GM18526 (cell line): ENCODE measurements around the gene PRKCA.

ENCODE experiments used
- POLR2A ChIP-seq: IDR thresholded peaks from 3 replicates; pipeline ENCODE4 v1.6.1; 2011; ENCODE audit not compliant: insufficient read length; ENCODE audit errors: extremely low read depth

The PRKCA gene

GRCh38 chr17:66507103-66507923, 204.9 kb downstream of the PRKCA start:
- TF ChIP-seq POLR2A = no peak

GRCh38 chr17:66507982-66508760, 205.8 kb downstream of the PRKCA start:
- no peak for TF ChIP-seq POLR2A

DNA sequence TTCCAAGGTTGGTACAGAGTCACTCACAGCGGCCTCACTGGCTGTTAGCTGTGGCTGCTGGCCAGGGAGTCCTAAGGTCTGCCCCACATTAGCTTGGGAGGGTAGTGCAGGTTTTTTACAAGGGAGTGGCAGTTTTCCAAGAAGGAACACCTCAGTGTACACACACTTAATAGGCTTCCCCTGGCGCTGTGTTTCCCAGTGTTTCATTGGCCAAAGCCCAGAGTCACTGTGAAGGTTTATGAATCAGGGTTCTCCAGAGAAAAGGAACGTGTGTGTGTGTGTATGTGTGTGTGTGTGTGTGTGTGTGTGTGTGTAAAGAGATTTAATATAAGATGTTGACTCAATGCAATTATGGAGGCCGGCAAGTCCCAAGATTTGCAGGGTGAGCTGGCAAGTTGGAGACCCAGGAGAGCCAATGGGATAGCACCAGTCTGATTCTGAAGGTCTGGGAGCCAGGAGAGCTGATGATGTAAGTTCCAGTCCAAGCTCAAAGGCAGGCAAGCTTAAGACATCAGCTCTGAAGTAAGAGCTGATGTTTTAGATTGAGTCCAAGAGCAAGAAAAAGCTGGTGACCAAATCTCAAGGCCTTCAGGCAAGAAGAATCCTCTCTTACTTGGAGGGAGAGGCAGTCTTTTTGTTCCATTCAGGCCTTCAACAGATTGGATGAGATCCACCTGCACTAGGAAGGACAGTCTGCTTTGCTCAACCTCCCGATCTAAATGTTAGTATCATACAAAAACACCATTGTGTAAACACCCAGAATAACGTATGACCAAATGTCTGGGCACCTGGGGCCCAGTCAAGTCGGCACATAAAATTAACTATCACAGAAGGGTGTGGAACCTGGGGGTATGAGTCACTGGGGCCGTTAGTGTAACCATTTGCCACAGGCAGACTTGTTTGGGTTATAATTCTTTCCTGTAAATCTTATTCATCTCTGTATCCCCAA, 206.8 kb downstream of the PRKCA start:
- no peak for TF ChIP-seq POLR2A

GRCh38 chr17:66509926-66510325, 207.5 kb downstream of the PRKCA start:
- TF ChIP-seq POLR2A = no peak

DNA sequence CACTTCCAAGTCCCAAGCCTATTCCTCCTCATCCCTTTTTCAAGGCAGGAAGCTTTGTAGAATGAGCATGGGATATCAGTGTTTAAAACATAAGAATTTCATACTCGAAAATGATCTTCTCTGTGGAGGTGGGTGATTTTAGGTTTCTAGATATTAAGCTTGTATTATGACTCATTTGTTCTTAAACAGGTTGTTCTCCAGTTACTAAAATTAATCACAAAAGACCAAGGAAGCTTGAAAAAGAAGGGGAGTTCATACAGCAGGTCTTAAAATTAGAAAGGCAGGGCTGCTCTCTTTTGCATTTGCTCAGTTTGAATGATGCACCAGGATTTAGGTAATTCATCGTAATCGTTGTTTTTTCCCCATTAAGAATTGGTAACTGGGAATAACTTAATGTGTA, 208.7 kb downstream of the PRKCA start:
- no peak for TF ChIP-seq POLR2A

DNA sequence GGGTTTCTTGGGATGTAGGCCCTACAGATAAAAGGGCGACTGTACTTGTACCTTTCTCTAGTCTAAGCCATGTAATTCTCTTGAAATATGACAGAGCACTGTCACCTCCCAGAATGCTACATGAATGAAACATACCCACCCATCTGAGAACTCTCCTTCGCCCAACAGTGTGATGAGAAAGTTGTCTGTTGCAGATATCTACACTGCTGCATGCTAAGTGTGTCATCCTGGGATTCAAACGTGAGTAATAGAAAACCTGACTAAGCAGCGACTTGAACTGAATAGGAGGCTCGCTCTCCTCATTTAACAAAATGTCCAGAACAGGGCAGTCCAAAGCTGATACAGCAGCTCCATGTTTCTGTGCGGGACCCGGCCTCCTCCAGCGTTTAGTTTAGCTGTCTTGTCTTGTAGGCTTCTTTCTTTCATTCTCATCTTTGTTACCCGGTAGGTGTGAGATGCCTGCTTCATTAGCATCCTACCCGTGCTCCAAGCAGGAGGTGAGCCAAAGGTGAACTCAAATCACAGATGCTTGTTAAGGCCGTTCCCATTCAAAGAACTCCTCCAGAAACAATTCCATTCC, 211.9 kb downstream of the PRKCA start:
- no peak for TF ChIP-seq POLR2A

DNA sequence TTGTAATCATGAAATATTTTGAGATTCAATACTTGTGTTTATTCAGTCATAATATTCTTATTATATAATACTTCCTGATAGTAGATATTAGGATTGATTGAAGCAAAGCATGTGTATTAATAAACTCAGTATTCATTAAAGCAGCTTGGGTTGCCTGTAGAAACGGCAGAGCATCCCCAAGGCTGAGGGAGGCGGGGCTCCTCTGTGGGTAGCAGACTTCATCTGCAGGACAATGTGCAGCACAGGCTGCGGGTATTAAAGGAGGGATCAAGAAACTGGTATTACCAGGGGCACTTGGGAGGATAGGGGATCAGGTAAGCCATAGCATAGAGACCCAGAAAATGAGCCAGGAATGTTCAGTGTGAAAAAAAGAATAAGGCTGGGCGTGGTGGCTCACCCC, 213.6 kb downstream of the PRKCA start:
- no peak for TF ChIP-seq POLR2A

DNA sequence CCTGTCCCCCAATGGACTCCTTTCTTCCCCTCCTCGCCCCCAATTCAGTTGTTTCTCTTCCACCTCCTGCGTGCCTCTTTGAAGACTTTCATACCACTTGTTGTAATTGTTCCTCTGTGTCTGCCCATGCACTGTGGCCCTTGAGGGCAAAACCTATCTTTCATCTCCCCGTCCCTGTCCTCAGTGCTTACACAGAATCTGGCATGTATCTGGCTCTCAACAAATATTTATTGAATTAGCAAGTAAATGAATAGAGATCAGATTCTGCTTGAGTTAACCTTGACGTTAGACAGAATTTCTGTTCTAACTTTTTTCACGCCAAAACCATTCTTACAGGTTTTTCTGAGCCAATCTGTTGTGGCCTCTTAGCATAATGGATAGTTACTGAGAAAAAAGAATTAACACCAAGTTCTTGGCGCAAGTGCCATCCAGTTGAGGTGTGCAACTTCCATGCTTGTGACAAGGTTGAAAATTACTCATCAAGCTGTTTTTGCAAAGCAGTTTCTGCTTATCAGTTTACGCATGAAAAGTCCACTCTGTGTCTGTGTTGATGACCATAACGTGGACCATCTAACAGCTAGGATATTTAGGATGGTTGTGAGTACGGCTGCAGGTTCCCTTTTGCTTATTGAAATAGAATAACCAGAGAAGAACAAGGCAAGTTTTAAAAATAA, 215.1 kb downstream of the PRKCA start:
- no peak for TF ChIP-seq POLR2A

DNA sequence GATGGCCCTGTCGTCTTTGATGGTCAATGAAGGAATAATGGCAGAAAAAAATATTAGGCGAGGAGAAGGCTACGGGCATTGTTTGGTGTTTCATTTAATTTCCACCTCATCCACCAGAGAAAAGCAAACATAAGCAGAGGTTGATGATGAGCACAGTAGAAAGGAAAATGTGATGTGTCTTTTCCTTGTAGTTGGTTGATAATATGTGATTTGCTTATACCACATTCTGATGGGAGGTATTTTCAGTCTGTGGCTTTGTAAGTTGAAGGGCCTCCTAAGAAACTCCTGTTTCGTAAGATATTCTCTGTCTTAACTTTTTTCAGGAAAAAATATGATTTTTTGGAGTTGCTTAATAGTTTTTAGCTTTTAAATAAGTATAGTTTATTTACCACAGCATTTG, 215.7 kb downstream of the PRKCA start:
- no peak for TF ChIP-seq POLR2A

DNA sequence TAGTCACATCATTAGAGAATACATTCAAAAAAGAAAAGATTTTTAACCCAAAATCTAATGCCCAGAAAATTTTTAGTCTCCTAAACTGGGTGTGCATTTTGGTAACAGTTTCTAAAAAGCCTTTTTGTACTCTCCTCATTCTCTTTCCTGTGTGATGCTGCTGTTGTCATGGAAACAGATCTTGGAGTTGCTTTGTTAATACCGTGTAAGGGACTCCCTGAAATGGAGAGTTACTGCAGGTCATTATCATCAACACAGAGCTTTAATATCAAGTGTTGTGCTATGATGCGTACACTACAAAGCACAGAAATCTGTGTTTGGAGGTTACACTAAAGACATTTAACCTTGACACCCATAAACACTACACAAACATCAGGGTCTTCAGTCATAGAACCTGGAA, 216.3 kb downstream of the PRKCA start:
- TF ChIP-seq POLR2A = no peak

DNA sequence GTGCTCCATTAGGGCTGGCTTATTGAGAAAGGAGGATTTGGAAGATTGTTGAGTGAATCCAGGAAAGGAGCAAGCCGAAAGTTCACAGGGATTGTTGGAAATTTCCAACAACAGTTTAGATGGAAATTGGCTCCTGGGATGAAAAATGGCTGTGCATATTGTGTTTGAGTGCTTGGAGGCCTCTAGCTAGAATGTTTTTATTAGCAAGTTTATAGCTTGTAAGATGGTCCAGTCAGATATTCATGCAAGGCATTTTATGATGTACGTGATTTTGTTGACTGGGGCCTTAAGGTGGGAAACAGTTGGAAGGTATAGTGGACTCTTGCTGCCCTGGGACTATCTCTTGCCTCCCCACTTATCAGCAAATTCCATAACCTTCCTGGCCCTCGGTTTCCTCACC, 216.7 kb downstream of the PRKCA start:
- TF ChIP-seq POLR2A = no peak

GRCh38 chr17:66520999-66521398, 218.6 kb downstream of the PRKCA start:
- no peak for TF ChIP-seq POLR2A

GRCh38 chr17:66522591-66523272, 220.3 kb downstream of the PRKCA start:
- no peak for TF ChIP-seq POLR2A

DNA sequence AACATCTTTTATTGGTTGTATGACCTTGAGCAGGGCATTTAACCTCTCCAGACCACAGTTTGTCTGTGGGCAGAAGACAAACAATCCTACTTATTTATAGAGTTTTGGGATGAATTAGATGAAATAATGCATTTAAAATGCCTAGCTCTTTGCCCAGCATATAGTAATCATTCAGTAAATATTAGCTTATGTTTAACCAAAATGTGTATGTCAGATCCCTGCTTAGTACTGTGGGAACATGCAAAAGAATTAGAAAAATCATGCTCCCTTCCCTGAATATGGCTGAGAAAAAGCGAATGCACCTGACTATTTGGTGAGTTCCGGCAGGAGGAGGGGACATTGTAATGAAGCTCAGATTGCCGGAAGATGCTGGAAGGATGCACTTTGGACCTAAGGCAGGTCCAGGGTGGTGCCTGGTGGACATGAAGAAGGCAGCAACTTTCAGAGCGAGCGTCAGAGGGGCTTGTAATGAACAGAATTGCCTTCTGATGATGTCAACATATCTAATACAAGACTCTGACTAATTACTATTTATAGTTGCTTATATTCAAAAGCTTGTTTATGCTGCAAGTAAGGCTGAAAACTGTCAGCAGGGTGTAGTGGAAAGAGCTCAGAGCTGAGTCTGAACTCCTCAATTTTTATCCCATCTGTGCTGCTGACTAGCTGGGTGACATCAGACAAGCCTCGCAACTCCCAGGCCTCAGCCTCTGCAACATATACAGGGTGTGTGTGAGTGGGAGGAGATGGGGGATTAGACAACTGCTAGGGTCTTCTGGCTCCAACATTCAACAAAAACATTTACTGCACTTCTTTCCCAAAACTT, 221.2 kb downstream of the PRKCA start:
- no peak for TF ChIP-seq POLR2A
